ENCODE results near the gene PHF1.
"Not testable (repeated sequence)": the region's sequence is repeated elsewhere in the genome, so short reads cannot be mapped to it uniquely, and the experiment has no call there.

The PHF1 gene

GRCh38 chr6:33410711-33411631 lies at the start of gene PHF1:
PHF1 (plus strand) TSS chr6:33411014; CDS start chr6:33412264, 1,250 bp downstream.
- Histone ChIP-seq H3K27ac (peak within 1 kb of the TSS; percentile 85 to 99 (median 95)), H3K4me3 (peak within 1 kb of the TSS; percentile 67 to 95 (median 85))

- H3K27ac ChIP-seq, H3K4me3 ChIP-seq: not testable (repeated sequence)
Measured at GRCh38 chr6:33363486-33363885, 47.3 kb upstream of the PHF1 start.

- not testable (repeated sequence) for H3K4me3 ChIP-seq, H3K27ac ChIP-seq
Measured at GRCh38 chr6:33364475-33365205, 46.2 kb upstream of the PHF1 start.

GRCh38 chr6:33365206-33365971 lies 45.4 kb upstream of the PHF1 start:
- not testable (repeated sequence) for H3K27ac ChIP-seq, H3K4me3 ChIP-seq

GRCh38 chr6:33367009-33367714 lies 43.7 kb upstream of the PHF1 start:
- no peak overlapping the region for H3K27ac ChIP-seq
- H3K4me3 ChIP-seq, result no peak overlapping the region

- not testable (repeated sequence) for H3K4me3 ChIP-seq, H3K27ac ChIP-seq
Measured at GRCh38 chr6:33367715-33368025, 43.1 kb upstream of the PHF1 start.

GRCh38 chr6:33371901-33372300 lies 38.9 kb upstream of the PHF1 start:
- not testable (repeated sequence) for H3K27ac ChIP-seq, H3K4me3 ChIP-seq

- Histone ChIP-seq H3K27ac (peak overlapping the region in 1 of 21 experiments; percentile 24), H3K4me3 (no peak overlapping the region)
Measured at GRCh38 chr6:33372526-33373123, 38.2 kb upstream of the PHF1 start.

- Histone ChIP-seq H3K27ac (peak overlapping the region in 18 of 21 experiments; percentile 4 to 87 (median 76)), H3K4me3 (no peak overlapping the region)
Measured at GRCh38 chr6:33373960-33374910, 36.6 kb upstream of the PHF1 start.

GRCh38 chr6:33375143-33375671 lies 35.6 kb upstream of the PHF1 start:
- H3K27ac ChIP-seq, result peak overlapping the region in 19 of 21 experiments; percentile 48 to 89 (median 82)

GRCh38 chr6:33377171-33377570 lies 33.6 kb upstream of the PHF1 start:
- Histone ChIP-seq H3K27ac (peak overlapping the region in 5 of 21 experiments; percentile 18 to 84 (median 46)), H3K4me3 (no peak overlapping the region)

More at GRCh38 chr6:33375143-33375671, 35.6 kb upstream of the PHF1 start:
- H3K4me3 ChIP-seq, result no peak overlapping the region

GRCh38 chr6:33379184-33379583 lies 31.6 kb upstream of the PHF1 start:
- H3K27ac ChIP-seq, H3K4me3 ChIP-seq: not testable (repeated sequence)

GRCh38 chr6:33380272-33380981 lies 30.4 kb upstream of the PHF1 start:
- Histone ChIP-seq H3K4me3 (no peak overlapping the region), H3K27ac (peak overlapping the region in 2 of 21 experiments; percentile 3 to 24)

- Histone ChIP-seq H3K27ac (no peak overlapping the region), H3K4me3 (no peak overlapping the region)
Measured at GRCh38 chr6:33383427-33384185, 27.2 kb upstream of the PHF1 start.

GRCh38 chr6:33384581-33385020 lies 26.2 kb upstream of the PHF1 start:
- H3K27ac ChIP-seq, result no peak overlapping the region
- H3K4me3 ChIP-seq, result no peak overlapping the region

GRCh38 chr6:33390173-33390572 lies 20.6 kb upstream of the PHF1 start:
- H3K27ac ChIP-seq, result peak overlapping the region in 4 of 21 experiments; percentile 80 to 92 (median 88)
- no peak overlapping the region for H3K4me3 ChIP-seq
